Thymus (tissue), 11 donors: Measurements from ENCODE around the gene LRIG1. TPM values are rescaled to one million over a fixed set of nuclear protein-coding genes. Genes with fewer than 3 reads are reported as not detected.

Experiments used
- DNase-seq, 9 donors: peaks; one replicate each; pipeline ENCODE4 v3.0.0-alpha.2; 2013; ENCODE audit warnings: low spot score in 9 of 9, low read depth in 6 of 9, missing footprints in 1 of 9
- H3K27ac ChIP-seq, 2 donors: one replicate each; pipeline ENCODE4 v1.5.1; 2013; ENCODE audit warnings: control low read depth in 1 of 2, low read depth in 1 of 2, low read length in 1 of 2, mild to moderate bottlenecking in 1 of 2, moderate library complexity in 1 of 2
- H3K27me3 ChIP-seq, 2 donors: one replicate each; pipeline ENCODE4 v1.5.1; 2013; ENCODE audit warnings: low read length in 1 of 2; ENCODE audit not compliant: control insufficient read depth in 2 of 2, insufficient read depth in 1 of 2
- H3K36me3 ChIP-seq, 2 donors: one replicate each; pipeline ENCODE4 v1.5.1; 2013; ENCODE audit warnings: low read length in 1 of 2, mild to moderate bottlenecking in 1 of 2, moderate library complexity in 1 of 2; ENCODE audit not compliant: control insufficient read depth in 2 of 2, insufficient read depth in 2 of 2
- H3K4me1 ChIP-seq, 2 donors: one replicate each; pipeline ENCODE4 v1.5.1; 2013; ENCODE audit warnings: low read length in 2 of 2; ENCODE audit not compliant: control insufficient read depth in 2 of 2, insufficient read depth in 2 of 2
- H3K4me3 ChIP-seq, 2 donors: one replicate each; pipeline ENCODE4 v1.5.1; 2013; ENCODE audit warnings: low read length in 2 of 2, control low read depth in 1 of 2, mild to moderate bottlenecking in 1 of 2
- H3K9me3 ChIP-seq, 2 donors: one replicate each; pipeline ENCODE4 v1.5.1; 2013; ENCODE audit warnings: low read length in 1 of 2, mild to moderate bottlenecking in 1 of 2; ENCODE audit not compliant: control insufficient read depth in 2 of 2, insufficient read depth in 1 of 2
- WGBS: extraction: QIAGEN DNeasy Blood & Tissue Kit; methylation state at CpG from one replicate; pipeline ENCODE4 v1.1.7; 2013; 5-methylcytosine and 5-hydroxymethylcytosine counted together
- polyA plus RNA-seq: library from polyadenylated mRNA; stranded (reverse); fragments of 200-250 nt; gene quantifications from one replicate; pipeline ENCODE4 v1.2.3, GENCODE V29; 2013
- total RNA-seq: library from RNA; stranded (reverse); fragments of 120-200 nt; gene quantifications from one replicate; pipeline ENCODE4 v1.2.4, GENCODE V29; 2013
- donor health status: healthy.

The LRIG1 gene
- total and polyA plus RNA-seq, 2 donors, result 8.8 to 10.9 TPM

GRCh38 chr3:66444146-66444644 is 56.6 kb downstream of the LRIG1 start:
- H3K27ac ChIP-seq, result no peak overlapping the region
- no peaks in the 10 kb centered on the region for H3K27me3 ChIP-seq
- no peak overlapping the region for H3K4me3 ChIP-seq
- no peaks in the 10 kb centered on the region for H3K36me3 ChIP-seq
- H3K4me1 ChIP-seq, result peaks cover 6 to 39% of the 10 kb centered on the region in 2 donors
- no peak for DNase-seq
- 96% methylated on average over 7 of the region's 7 CpGs for WGBS
- H3K9me3 ChIP-seq, result no peaks in the 10 kb centered on the region

- DNase-seq, result no peak
- H3K4me1 ChIP-seq, result peaks cover 6 to 46% of the 10 kb centered on the region in 2 donors
- H3K36me3 ChIP-seq, result no peaks in the 10 kb centered on the region
- H3K27ac ChIP-seq, result peak overlapping the region in 1 of 2 donors; percentile 44
- H3K27me3 ChIP-seq, result no peaks in the 10 kb centered on the region
- no peaks in the 10 kb centered on the region for H3K9me3 ChIP-seq
- 75% methylated on average over 10 of the region's 10 CpGs for WGBS
- H3K4me3 ChIP-seq, result no peak overlapping the region
Measured at GRCh38 chr3:66443118-66443803, 57.6 kb downstream of the LRIG1 start.

- peaks cover 6 to 47% of the 10 kb centered on the region in 2 donors for H3K4me1 ChIP-seq
- DNase-seq, result no peak
- H3K9me3 ChIP-seq, result no peaks in the 10 kb centered on the region
- H3K36me3 ChIP-seq, result no peaks in the 10 kb centered on the region
- H3K4me3 ChIP-seq, result no peak overlapping the region
- no peaks in the 10 kb centered on the region for H3K27me3 ChIP-seq
- H3K27ac ChIP-seq, result peak overlapping the region in 1 of 2 donors; percentile 44
- 81% methylated on average over 13 of the region's 13 CpGs for WGBS
Measured at GRCh38 chr3:66442254-66443117, 58.3 kb downstream of the LRIG1 start.

GRCh38 chr3:66441692-66442091 is 59.1 kb downstream of the LRIG1 start:
- no peak overlapping the region for H3K27ac ChIP-seq
- no peaks in the 10 kb centered on the region for H3K9me3 ChIP-seq
- no peaks in the 10 kb centered on the region for H3K27me3 ChIP-seq
- no peak for DNase-seq
- no peaks in the 10 kb centered on the region for H3K36me3 ChIP-seq
- no peak overlapping the region for H3K4me3 ChIP-seq
- peaks cover 6 to 54% of the 10 kb centered on the region in 2 donors for H3K4me1 ChIP-seq
- 97% methylated on average over 6 of the region's 6 CpGs for WGBS

- Histone ChIP-seq H3K36me3 (no peaks in the 10 kb centered on the region), H3K27ac (no peak overlapping the region), H3K4me3 (no peak overlapping the region), H3K27me3 (no peaks in the 10 kb centered on the region), H3K4me1 (peaks cover 6 to 59% of the 10 kb centered on the region in 2 donors), H3K9me3 (no peaks in the 10 kb centered on the region)
- 32% methylated on average over 8 of the region's 8 CpGs for WGBS
- no peak for DNase-seq
Measured at GRCh38 chr3:66441129-66441528, 59.7 kb downstream of the LRIG1 start.

- no peaks in the 10 kb centered on the region for H3K9me3 ChIP-seq
- H3K4me3 ChIP-seq, result no peak overlapping the region
- H3K27me3 ChIP-seq, result no peaks in the 10 kb centered on the region
- 34% methylated on average over 7 of the region's 7 CpGs for WGBS
- no peak overlapping the region for H3K27ac ChIP-seq
- peaks cover 6 to 60% of the 10 kb centered on the region in 2 donors for H3K4me1 ChIP-seq
- H3K36me3 ChIP-seq, result no peaks in the 10 kb centered on the region
- no peak for DNase-seq
Measured at GRCh38 chr3:66439666-66440344, 61.0 kb downstream of the LRIG1 start.

- H3K27ac ChIP-seq, result no peak overlapping the region
Measured at GRCh38 chr3:66438046-66438445, 62.8 kb downstream of the LRIG1 start.

GRCh38 chr3:66437341-66437929 is 63.4 kb downstream of the LRIG1 start:
- peaks cover 6 to 60% of the 10 kb centered on the region in 2 donors for H3K4me1 ChIP-seq
- WGBS, result 94% methylated on average over 7 of the region's 7 CpGs

More at GRCh38 chr3:66438046-66438445, 62.8 kb downstream of the LRIG1 start:
- H3K9me3 ChIP-seq, result no peaks in the 10 kb centered on the region
- DNase-seq, result no peak
- peaks cover 6 to 62% of the 10 kb centered on the region in 2 donors for H3K4me1 ChIP-seq
- H3K4me3 ChIP-seq, result no peak overlapping the region
- no peaks in the 10 kb centered on the region for H3K36me3 ChIP-seq
- H3K27me3 ChIP-seq, result no peaks in the 10 kb centered on the region
- WGBS, result 98% methylated on average over 4 of the region's 4 CpGs

More at GRCh38 chr3:66437341-66437929, 63.4 kb downstream of the LRIG1 start:
- H3K36me3 ChIP-seq, result no peaks in the 10 kb centered on the region
- DNase-seq, result no peak
- no peaks in the 10 kb centered on the region for H3K27me3 ChIP-seq
- H3K4me3 ChIP-seq, result no peak overlapping the region
- no peaks in the 10 kb centered on the region for H3K9me3 ChIP-seq
- no peak overlapping the region for H3K27ac ChIP-seq
